ENCODE results near the gene DLK2. TPM values are rescaled to one million over a fixed set of nuclear protein-coding genes. Genes with fewer than 3 reads are reported as not detected.

Gene DLK2
- total and polyA plus RNA-seq, 2 of the 13 experiments (the other 11 are each of a cell fraction or from before 2014, with no cell fraction given), result 1.2 to 3.8 TPM

DNA sequence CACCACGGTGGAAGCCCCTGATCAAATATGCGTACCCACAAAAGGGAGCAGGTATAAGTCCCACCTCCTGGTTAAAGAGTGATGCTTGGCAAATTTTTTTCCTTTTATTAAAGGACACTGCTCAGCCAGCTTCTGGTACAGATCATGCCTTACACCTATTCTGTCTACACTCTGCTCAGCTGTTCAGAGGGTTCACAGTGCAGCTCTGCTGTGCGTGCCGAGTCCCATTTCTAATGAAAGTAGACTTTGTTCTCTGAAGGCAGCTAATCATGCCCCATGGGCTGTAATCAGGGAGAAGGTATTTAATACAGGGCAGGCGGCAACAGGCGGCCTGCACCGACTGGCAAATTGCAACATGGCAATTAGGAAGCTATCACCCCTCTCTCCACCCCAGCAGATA lies 38.5 kb upstream of the DLK2 start (continued):
- no peak for TF ChIP-seq ZNF704 (CRISPR knock-in tag; IDR thresholded peaks at IDR 0.05; ENCODE audit: borderline replicate concordance)
- 0 out of 2 replicates have a peak, but pooled peaks have one; percentile 35 for TF ChIP-seq ZNF264 (CRISPR knock-in tag; IDR thresholded peaks at IDR 0.05)
- TF ChIP-seq ETV6 (CRISPR knock-in tag; conservative IDR thresholded peaks at IDR 0.05), result no peak
- TF ChIP-seq HNRNPH1 (optimal IDR thresholded peaks at IDR 0.05; ENCODE audit: low read depth, low read length), result no peak
- TF ChIP-seq KLF6 (CRISPR knock-in tag; IDR thresholded peaks at IDR 0.05), result no peak
- 0 out of 2 replicates have a peak, but pooled peaks have one; percentile 57 for TF ChIP-seq ZNF792 (CRISPR knock-in tag; IDR thresholded peaks at IDR 0.05)
- TF ChIP-seq RCOR2 (CRISPR knock-in tag; IDR thresholded peaks at IDR 0.05), result peak; percentile 58; the same call in 1 of the 2 replicates
- TF ChIP-seq, protein P1, sequence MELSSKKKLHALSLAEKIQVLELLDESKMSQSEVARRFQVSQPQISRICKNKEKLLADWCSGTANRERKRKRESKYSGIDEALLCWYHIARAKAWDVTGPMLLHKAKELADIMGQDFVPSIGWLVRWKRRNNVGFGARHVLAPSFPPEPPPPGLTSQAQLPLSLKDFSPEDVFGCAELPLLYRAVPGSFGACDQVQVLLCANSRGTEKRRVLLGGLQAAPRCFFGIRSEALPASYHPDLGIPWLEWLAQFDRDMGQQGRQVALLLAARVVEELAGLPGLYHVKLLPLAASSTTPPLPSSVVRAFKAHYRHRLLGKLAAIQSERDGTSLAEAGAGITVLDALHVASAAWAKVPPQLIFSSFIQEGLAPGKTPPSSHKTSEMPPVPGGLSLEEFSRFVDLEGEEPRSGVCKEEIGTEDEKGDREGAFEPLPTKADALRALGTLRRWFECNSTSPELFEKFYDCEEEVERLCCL (CRISPR knock-in tag; IDR thresholded peaks at IDR 0.05; ENCODE audit: borderline replicate concordance), result peak; percentile 64; the same call in 1 of the 2 replicates
- TF ChIP-seq ZNF780A (CRISPR knock-in tag; IDR thresholded peaks at IDR 0.05), result no peak
- peak; percentile 53; the same call in 1 of the 2 replicates for TF ChIP-seq SP4 (CRISPR knock-in tag; IDR thresholded peaks at IDR 0.05)
- peak; percentile 31; the same call in 1 of the 2 replicates for TF ChIP-seq PATZ1 (CRISPR knock-in tag; IDR thresholded peaks at IDR 0.05)
- no peak for TF ChIP-seq ZBTB26 (CRISPR knock-in tag; IDR thresholded peaks at IDR 0.05; ENCODE audit: borderline replicate concordance)
- peak; percentile 50; the same call in 1 of the 2 replicates for TF ChIP-seq ARNTL (CRISPR knock-in tag; IDR thresholded peaks at IDR 0.05)
- TF ChIP-seq GATAD2A (CRISPR knock-in tag; IDR thresholded peaks at IDR 0.05), result peak; percentile 75; the same call in 1 of the 2 replicates
- TF ChIP-seq PTBP1 (IDR thresholded peaks at IDR 0.05; ENCODE audit: low read depth, low read length, poor library complexity, severe bottlenecking), result no peak
- TF ChIP-seq MAF1 (CRISPR knock-in tag; IDR thresholded peaks at IDR 0.05; ENCODE audit: borderline replicate concordance), result no peak
- no peak for TF ChIP-seq GMEB2 (CRISPR knock-in tag; IDR thresholded peaks at IDR 0.05; ENCODE audit: low read depth)
- TF ChIP-seq NCOA2 (CRISPR knock-in tag; IDR thresholded peaks at IDR 0.05), result peak; percentile 12; the same call in 1 of the 2 replicates
- TF ChIP-seq ZNF34 (CRISPR knock-in tag; IDR thresholded peaks at IDR 0.05; ENCODE audit: borderline replicate concordance), result no peak
- no peak for TF ChIP-seq PBX3 (CRISPR knock-in tag; IDR thresholded peaks at IDR 0.05; ENCODE audit: borderline replicate concordance)
- TF ChIP-seq ZNF446 (CRISPR knock-in tag; IDR thresholded peaks at IDR 0.05), result no peak
